OCI-LY1 (cell line): ENCODE data around the gene SLCO2A1.

Source experiments
- CTCF ChIP-seq: fragments of 200-600 bp; sonication (generic), shearing (Covaris generic); IDR thresholded peaks from 2 replicates; pipeline ENCODE4 v1.5.1; 2017; ENCODE audit warnings: mild to moderate bottlenecking, antibody characterized with exemption, low read length, moderate library complexity, mixed read lengths
- EZH2 ChIP-seq: fragments of 200-600 bp; sonication (generic), shearing (Covaris generic); IDR thresholded peaks from 2 replicates; pipeline ENCODE4 v1.8.0; 2017; ENCODE audit warnings: borderline replicate concordance, mixed run types, mild to moderate bottlenecking, antibody characterized with exemption, low read length, moderate library complexity, mixed read lengths

DNA sequence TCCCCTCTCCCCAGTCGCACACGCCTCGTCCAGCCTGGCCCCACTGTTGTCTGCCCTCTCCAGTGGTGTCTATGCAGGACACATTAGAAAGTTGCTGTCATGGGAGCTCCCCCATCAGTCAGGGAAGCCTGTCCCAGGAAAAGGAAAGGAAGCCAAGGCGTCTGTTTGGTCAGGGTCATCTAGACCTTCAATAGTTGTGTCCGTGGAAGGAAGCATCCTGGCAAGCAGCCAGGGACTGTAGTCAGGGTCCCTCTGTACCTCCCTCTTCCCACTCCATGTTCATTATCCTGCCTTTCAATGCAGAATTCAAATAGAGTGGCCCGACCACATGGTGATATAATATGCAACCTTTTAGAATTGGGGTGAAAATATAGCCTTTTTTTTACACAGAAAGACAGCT, 73.4 kb downstream of the SLCO2A1 start:
- TF ChIP-seq CTCF (no peak), EZH2 (no peak)
